Measurements from ENCODE around the gene NLRP6.
A peak's percentile ranks its signal among the peaks of the same experiment; 100 is the strongest.
"Not testable (repeated sequence)": the region's sequence is repeated elsewhere in the genome, so short reads cannot be mapped to it uniquely, and the experiment has no call there.

The NLRP6 gene

GRCh38 chr11:329886-330253, 51.7 kb downstream of the NLRP6 start:
- Histone ChIP-seq H3K27ac (peak overlapping the region; percentile 74), H3K4me3 (no peak overlapping the region), H3K9ac (no peak overlapping the region; the same call in 1 of the 2 replicates), H3K36me3 (no peaks in the 10 kb centered on the region), H3K4me2 (peak overlapping the region; percentile 91), H3K27me3 (no peaks in the 10 kb centered on the region), H3K4me1 (peaks cover 90% of the 10 kb centered on the region), H4K20me1 (no peaks in the 10 kb centered on the region), H3K9me3 (0 out of 2 replicates have a peak, but pooled peaks cover 6% of the 10 kb centered on the region)
- no peak for TF ChIP-seq Cebpa-rat (IDR thresholded peaks at IDR 0.05)

- H3K27ac ChIP-seq, result peak overlapping the region; percentile 74
- H4K20me1 ChIP-seq, result no peaks in the 10 kb centered on the region
- no peaks in the 10 kb centered on the region for H3K36me3 ChIP-seq
- H3K4me2 ChIP-seq, result peak overlapping the region; percentile 91
- H3K4me3 ChIP-seq, result peak overlapping the region; percentile 39; the same call in 1 of the 2 replicates
- peaks cover 90% of the 10 kb centered on the region for H3K4me1 ChIP-seq
- H3K9me3 ChIP-seq, result 0 out of 2 replicates have a peak, but pooled peaks cover 6% of the 10 kb centered on the region
- TF ChIP-seq Cebpa-rat (IDR thresholded peaks at IDR 0.05), result no peak
- no peak overlapping the region; the same call in 1 of the 2 replicates for H3K9ac ChIP-seq
- no peaks in the 10 kb centered on the region for H3K27me3 ChIP-seq
These were observed 52.1 kb downstream of the NLRP6 start for GRCh38 chr11:330307-330693.

- Histone ChIP-seq H3K4me2 (peak overlapping the region; percentile 91), H3K4me1 (peaks cover 92% of the 10 kb centered on the region), H3K9me3 (0 out of 2 replicates have a peak, but pooled peaks cover 6% of the 10 kb centered on the region), H3K27me3 (no peaks in the 10 kb centered on the region), H3K36me3 (no peaks in the 10 kb centered on the region), H3K27ac (peak overlapping the region; percentile 74), H3K4me3 (peak overlapping the region; percentile 39; the same call in 1 of the 2 replicates), H3K9ac (peak overlapping the region; percentile 58), H4K20me1 (no peaks in the 10 kb centered on the region)
- TF ChIP-seq Cebpa-rat (IDR thresholded peaks at IDR 0.05), result no peak
These were observed 52.6 kb downstream of the NLRP6 start for GRCh38 chr11:330694-331357.

GRCh38 chr11:331358-332060, 53.3 kb downstream of the NLRP6 start:
- Histone ChIP-seq H3K27ac (peak overlapping the region; percentile 74), H3K36me3 (no peaks in the 10 kb centered on the region), H3K9me3 (0 out of 2 replicates have a peak, but pooled peaks cover 6% of the 10 kb centered on the region), H3K27me3 (no peaks in the 10 kb centered on the region), H3K4me1 (peaks cover 92% of the 10 kb centered on the region), H3K4me3 (peak overlapping the region; percentile 39; the same call in 1 of the 2 replicates), H3K9ac (peak overlapping the region; percentile 58), H3K4me2 (peak overlapping the region; percentile 91), H4K20me1 (no peaks in the 10 kb centered on the region)
- TF ChIP-seq Cebpa-rat (IDR thresholded peaks at IDR 0.05), result no peak

GRCh38 chr11:332651-333480, 54.7 kb downstream of the NLRP6 start:
- H3K27me3 ChIP-seq, result no peaks in the 10 kb centered on the region
- TF ChIP-seq Cebpa-rat (IDR thresholded peaks at IDR 0.05), result no peak
- no peak overlapping the region for H3K4me3 ChIP-seq

GRCh38 chr11:333616-334263, 55.5 kb downstream of the NLRP6 start:
- Histone ChIP-seq H3K4me1 (peaks cover 82% of the 10 kb centered on the region), H3K27ac (0 out of 2 replicates have a peak overlapping the region, but pooled peaks have one; percentile 14), H3K4me2 (peak overlapping the region; percentile 91; the same call in 1 of the 2 replicates)
- not testable (repeated sequence) for H3K27me3 ChIP-seq, H4K20me1 ChIP-seq, H3K4me3 ChIP-seq, H3K36me3 ChIP-seq, H3K9ac ChIP-seq, H3K9me3 ChIP-seq

More at GRCh38 chr11:332651-333480, 54.7 kb downstream of the NLRP6 start:
- Histone ChIP-seq H3K4me1 (peaks cover 91% of the 10 kb centered on the region), H3K36me3 (no peaks in the 10 kb centered on the region), H3K4me2 (peak overlapping the region; percentile 91), H3K9me3 (0 out of 2 replicates have a peak, but pooled peaks cover 6% of the 10 kb centered on the region), H3K27ac (0 out of 2 replicates have a peak overlapping the region, but pooled peaks have one; percentile 14), H4K20me1 (no peaks in the 10 kb centered on the region), H3K9ac (no peak overlapping the region)

- Histone ChIP-seq H3K4me1 (peaks cover 76% of the 10 kb centered on the region), H3K27me3 (no peaks in the 10 kb centered on the region), H3K4me2 (no peak overlapping the region), H3K4me3 (no peak overlapping the region), H3K9me3 (0 out of 2 replicates have a peak, but pooled peaks cover 6% of the 10 kb centered on the region), H3K27ac (no peak overlapping the region), H4K20me1 (no peaks in the 10 kb centered on the region), H3K36me3 (no peaks in the 10 kb centered on the region), H3K9ac (no peak overlapping the region)
- no peak for TF ChIP-seq Cebpa-rat (IDR thresholded peaks at IDR 0.05)
These were observed 56.2 kb downstream of the NLRP6 start for GRCh38 chr11:334264-334994.
